Activated T-helper 2 cell treated with anti-CD3 and anti-CD28 coated beads, Interferon-gamma antibody, Interleukin-2, Interleukin-4, amounts not matched to agents 10 μg/mL and 5 μg/mL and 100 μg/mL, durations not matched to agents 14 hours and 24 hours and 36 hours (primary cell): ENCODE results near the gene FALEC. TPM values are rescaled to one million over a fixed set of nuclear protein-coding genes. Genes with fewer than 3 reads are reported as not detected.

ENCODE experiments used
- DNase-seq: peaks from one replicate; pipeline ENCODE4 v3.0.0; 2021; ENCODE audit warnings: low spot score
- H3K27ac Mint-ChIP-seq: one replicate; pipeline ENCODE4 v1.8.0; 2021; ENCODE audit warnings: mixed read lengths
- H3K27me3 Mint-ChIP-seq: one replicate; pipeline ENCODE4 v1.8.0; 2021; ENCODE audit warnings: low read depth, mixed read lengths
- H3K36me3 Mint-ChIP-seq: one replicate; pipeline ENCODE4 v1.8.0; 2021; ENCODE audit warnings: low read depth, mixed read lengths
- H3K4me1 Mint-ChIP-seq: one replicate; pipeline ENCODE4 v1.8.0; 2021; ENCODE audit warnings: low read depth, mixed read lengths
- H3K4me3 Mint-ChIP-seq: one replicate; pipeline ENCODE4 v1.8.0; 2021; ENCODE audit warnings: low read depth, mild to moderate bottlenecking, moderate library complexity, mixed read lengths
- H3K9me3 Mint-ChIP-seq: one replicate; pipeline ENCODE4 v1.8.0; 2021; ENCODE audit warnings: mixed read lengths
- intact Hi-C: fragments of 100-400 bp; cut with micrococcal nuclease; formaldehyde crosslinking; loops from one replicate; pipeline ENCODE4 v1.15.1; 2023
- total RNA-seq: library from RNA; stranded (reverse); gene quantifications from 2 replicates; pipeline ENCODE4 v1.2.3, GENCODE V29; 2022

The FALEC gene
- total RNA-seq, 1 donor from 2014 or later = 1.9 TPM

DNA sequence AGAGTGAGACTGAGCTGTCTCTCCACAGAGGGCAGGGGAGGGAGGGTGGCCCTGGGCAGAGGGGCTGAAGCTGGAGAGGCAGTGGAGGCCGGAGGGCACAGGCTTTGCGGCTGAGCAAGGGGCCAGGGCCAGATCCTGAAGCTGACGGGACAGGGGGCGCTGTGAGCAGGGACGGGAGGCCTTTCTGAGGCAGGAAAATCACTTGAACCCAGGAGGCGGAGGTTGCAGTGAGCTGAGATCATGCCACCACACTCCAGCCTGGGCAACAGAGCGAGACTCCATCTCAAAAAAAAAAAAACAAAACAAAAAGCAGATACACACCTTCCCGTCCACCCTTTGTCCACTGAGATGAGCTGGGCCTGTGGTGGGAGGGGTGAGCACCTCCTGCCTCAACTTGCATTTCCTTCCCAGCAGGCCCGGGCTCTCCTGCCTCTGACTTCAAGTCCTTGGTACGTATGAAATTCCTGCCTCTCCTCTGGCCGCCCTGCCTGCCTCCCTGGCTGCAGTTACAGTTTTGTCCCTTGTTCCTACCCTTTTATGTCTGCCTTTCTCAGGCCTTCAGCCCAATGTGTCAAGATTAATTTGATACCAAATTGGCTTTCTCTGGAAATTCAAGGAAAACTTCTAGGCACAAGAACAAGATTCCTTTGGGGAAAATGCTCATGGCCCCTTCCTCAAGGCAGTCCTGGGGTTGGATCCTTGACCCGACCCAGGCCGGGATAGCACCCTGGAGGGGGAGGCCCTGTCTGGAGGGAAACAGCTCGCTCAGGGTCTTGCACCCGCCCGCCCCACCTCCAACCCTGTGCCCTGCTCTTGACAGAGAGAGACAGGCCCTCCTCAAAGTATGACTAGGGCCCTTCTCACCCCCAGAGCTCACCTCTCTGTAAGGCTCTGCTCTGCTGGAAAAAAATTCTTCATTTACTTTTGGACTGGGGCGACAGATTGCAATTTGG lies 22.5 kb downstream of the FALEC start:
- intact Hi-C loops = no loop called here
- no peaks in the 10 kb centered on the region for H3K9me3 Mint-ChIP-seq
- no peak overlapping the region for H3K4me3 Mint-ChIP-seq
- H3K4me1 Mint-ChIP-seq = no peaks in the 10 kb centered on the region
- DNase-seq = no peak
- H3K27me3 Mint-ChIP-seq = peaks cover 4% of the 10 kb centered on the region
- H3K36me3 Mint-ChIP-seq = no peaks in the 10 kb centered on the region
- no peak overlapping the region for H3K27ac Mint-ChIP-seq

DNA sequence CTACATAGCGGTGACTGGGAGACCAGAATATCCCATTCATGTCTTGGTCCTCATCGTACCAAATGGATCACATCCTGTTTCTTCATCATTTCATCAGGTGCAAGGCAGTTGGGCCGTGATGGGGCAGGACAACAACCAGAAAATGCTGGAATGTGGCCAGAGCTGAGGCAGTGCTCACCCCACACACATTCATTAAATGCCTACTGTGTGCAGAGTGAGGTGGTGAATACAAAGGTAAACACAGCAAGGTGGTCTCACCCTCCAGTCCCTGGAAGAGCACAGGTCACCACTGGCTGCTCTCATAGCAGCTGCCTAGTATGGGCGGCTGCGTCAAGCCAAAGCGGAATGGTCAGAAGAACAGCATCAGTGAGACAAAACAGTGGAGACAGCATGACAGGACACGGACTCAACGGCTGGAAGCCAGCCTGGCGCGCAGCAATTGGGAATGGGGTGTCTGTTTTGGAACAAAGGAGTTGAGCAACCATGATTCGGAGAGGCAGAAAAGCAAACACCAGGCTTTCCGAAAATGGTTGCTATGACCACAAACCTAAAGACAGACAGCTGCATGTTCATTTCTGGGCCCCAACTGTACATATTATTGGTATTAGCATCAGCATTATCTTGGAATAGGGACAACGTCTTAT lies 28.1 kb downstream of the FALEC start:
- Mint-ChIP-seq H3K27me3 (peaks cover 15% of the 10 kb centered on the region), H3K4me3 (no peak overlapping the region), H3K27ac (no peak overlapping the region), H3K9me3 (no peaks in the 10 kb centered on the region), H3K4me1 (peaks cover 6% of the 10 kb centered on the region), H3K36me3 (no peaks in the 10 kb centered on the region)
- intact Hi-C loops = no loop called here
- no peak for DNase-seq

DNA sequence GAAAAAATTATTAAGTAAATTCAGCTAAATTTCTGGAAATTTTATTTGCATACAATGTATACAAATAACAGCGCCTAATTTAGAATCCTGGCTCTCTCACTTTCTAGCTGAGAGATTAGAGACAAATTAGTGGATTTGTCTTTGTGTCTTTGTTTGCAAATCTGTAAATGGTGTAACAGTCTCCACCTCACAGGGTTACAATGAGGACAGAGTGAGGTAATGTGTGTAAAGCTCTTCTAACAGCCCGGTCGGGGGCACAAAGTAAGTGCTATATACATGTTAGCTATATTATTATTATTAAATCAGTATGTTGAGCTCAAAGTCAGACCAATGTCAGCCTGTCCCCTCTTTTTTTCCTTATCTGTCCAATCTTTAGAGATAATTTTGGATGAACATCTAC lies 28.7 kb downstream of the FALEC start:
- DNase-seq = no peak

DNA sequence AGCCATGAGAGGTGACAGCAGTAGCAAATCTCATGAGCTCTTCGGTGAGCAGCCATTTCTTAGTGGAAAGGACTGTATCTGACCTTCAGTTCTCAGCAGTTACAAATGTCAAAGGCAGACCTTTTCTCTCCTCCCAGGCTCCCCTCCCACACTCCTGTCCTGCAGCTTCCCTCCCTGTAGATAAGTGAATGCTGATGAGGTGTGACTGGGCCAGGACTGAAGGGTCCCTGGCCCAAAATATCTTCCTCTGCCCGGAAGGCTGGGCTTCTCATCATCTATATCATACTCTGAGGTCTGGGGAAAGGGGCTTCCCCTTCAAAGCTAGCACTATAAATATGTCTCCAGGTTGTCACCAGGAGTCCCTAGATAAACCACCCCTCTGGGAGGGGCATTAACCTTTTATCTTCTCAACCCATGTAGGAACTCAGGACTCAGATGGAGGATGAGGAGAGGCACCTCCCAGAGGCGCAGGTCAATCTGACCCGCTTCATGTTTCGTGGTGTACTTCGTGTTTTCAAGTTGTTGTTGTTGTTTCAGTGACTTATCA lies 30.0 kb downstream of the FALEC start:
- H3K4me3 Mint-ChIP-seq = no peak overlapping the region
- no peak for DNase-seq
- H3K27ac Mint-ChIP-seq = no peak overlapping the region
- peaks cover 20% of the 10 kb centered on the region for H3K27me3 Mint-ChIP-seq
- H3K9me3 Mint-ChIP-seq = no peaks in the 10 kb centered on the region
- H3K4me1 Mint-ChIP-seq = peaks cover 6% of the 10 kb centered on the region
- intact Hi-C loops = no loop called here
- H3K36me3 Mint-ChIP-seq = no peaks in the 10 kb centered on the region

More for the DNA sequence above, 28.7 kb downstream of the FALEC start:
- intact Hi-C loops = no loop called here
- no peak overlapping the region for H3K4me3 Mint-ChIP-seq
- peaks cover 6% of the 10 kb centered on the region for H3K4me1 Mint-ChIP-seq
- H3K27ac Mint-ChIP-seq = no peak overlapping the region
- H3K27me3 Mint-ChIP-seq = peaks cover 15% of the 10 kb centered on the region
- H3K36me3 Mint-ChIP-seq = no peaks in the 10 kb centered on the region
- H3K9me3 Mint-ChIP-seq = no peaks in the 10 kb centered on the region

DNA sequence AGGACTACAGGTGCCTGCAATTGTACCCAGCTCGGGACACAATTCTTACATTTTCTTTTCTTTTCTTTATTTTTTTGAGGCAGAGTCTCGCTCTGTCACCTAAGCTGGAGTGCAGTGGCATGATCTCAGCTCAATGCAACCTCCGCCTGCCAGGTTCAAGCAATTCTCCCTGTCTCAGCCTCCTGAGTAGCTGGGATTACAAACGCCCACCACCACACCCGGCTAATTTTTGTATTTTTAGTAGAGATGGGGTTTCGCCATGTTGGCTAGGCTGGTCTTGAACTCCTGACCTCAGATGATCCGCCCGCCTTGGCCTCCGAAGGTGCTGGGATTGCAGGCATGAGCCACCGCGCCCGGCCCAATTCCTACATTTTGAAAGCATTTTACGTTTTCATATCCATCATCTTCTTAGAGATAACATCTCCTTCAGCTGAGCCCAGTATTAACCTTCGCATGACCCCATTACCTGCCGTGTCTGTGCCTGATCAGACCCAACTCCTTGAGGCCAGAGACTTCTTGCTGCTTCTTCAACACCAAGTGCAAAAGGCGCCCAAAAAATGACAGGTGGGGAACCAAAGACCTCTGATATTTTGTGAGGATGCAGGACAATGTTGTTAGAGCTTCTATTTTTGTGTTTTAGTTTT lies 30.9 kb downstream of the FALEC start:
- no peak for DNase-seq
- Mint-ChIP-seq H3K4me1 (peaks cover 13% of the 10 kb centered on the region), H3K9me3 (no peaks in the 10 kb centered on the region), H3K27me3 (peaks cover 25% of the 10 kb centered on the region), H3K27ac (no peak overlapping the region), H3K36me3 (no peaks in the 10 kb centered on the region), H3K4me3 (no peak overlapping the region)
- intact Hi-C loops = no loop called here

DNA sequence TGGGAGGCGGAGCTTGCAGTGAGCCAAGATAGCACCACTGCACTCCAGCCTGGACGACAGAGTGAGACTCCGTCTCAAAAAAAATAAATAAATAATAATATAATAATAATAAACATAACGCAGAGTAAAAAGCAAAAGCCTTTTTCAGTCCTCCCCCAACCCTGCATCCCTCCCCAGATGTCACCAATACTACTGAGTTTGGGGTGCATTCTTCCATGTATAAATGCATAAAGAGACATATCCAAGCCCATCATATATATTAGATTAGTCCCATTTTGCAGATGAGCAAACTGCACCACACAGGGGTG lies 32.7 kb downstream of the FALEC start:
- Mint-ChIP-seq H3K36me3 (no peaks in the 10 kb centered on the region), H3K4me3 (peak overlapping the region; percentile 78), H3K9me3 (no peaks in the 10 kb centered on the region), H3K27ac (peak overlapping the region; percentile 14), H3K27me3 (peaks cover 21% of the 10 kb centered on the region), H3K4me1 (peaks cover 26% of the 10 kb centered on the region)
- no peak for DNase-seq
- intact Hi-C loops = no loop called here

DNA sequence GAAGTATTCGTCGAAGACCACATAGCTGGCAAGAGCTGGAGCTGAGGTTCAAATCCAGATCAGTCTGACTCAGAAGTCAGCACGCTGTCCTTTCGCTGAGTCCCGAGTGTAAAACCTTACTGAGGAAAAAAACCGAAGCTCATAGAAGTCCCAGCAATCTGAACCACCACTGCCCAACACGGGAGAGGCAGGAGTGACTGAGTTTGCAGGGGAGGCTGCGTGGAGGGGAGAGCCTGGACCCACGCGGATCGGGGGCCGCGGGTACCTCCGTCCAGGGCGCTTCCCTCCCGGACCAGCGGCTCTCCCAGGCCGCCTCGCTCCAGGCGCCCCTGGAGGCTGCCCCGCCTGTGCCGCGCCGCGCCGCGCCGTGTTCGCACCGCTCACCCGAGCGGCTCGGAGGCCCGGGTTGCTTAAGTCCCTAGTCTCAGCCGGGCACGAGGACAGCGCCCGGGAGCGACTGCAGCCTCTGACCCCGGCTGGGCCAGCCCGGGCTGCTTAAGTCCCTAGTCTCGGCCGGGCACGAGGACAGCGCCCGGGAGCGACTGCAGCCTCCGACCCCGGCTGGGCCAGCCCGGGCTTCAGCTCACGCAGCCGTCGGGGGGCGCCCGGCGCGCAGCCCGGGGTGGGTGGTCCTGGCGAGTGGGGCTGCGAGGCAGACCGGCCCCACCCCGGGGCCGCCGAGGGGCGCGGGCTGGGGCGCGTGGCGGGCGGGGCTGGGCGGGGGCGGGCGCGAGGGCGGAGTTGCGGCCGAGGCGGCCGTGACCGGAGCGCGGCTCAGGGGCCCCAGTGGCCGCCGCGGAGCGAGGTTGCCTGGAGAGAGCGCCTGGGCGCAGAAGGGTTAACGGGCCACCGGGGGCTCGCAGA lies 33.3 kb downstream of the FALEC start, which contains the start of gene ADAMTSL4:
ADAMTSL4 (plus strand) TSS at position 777 of the 864 bp plus-strand sequence. CDS start 2,881 bp downstream, outside the sequence.
- peaks cover 26% of the 10 kb centered on the region for H3K4me1 Mint-ChIP-seq
- intact Hi-C loops = no loop called here
- H3K9me3 Mint-ChIP-seq = no peaks in the 10 kb centered on the region

DNA sequence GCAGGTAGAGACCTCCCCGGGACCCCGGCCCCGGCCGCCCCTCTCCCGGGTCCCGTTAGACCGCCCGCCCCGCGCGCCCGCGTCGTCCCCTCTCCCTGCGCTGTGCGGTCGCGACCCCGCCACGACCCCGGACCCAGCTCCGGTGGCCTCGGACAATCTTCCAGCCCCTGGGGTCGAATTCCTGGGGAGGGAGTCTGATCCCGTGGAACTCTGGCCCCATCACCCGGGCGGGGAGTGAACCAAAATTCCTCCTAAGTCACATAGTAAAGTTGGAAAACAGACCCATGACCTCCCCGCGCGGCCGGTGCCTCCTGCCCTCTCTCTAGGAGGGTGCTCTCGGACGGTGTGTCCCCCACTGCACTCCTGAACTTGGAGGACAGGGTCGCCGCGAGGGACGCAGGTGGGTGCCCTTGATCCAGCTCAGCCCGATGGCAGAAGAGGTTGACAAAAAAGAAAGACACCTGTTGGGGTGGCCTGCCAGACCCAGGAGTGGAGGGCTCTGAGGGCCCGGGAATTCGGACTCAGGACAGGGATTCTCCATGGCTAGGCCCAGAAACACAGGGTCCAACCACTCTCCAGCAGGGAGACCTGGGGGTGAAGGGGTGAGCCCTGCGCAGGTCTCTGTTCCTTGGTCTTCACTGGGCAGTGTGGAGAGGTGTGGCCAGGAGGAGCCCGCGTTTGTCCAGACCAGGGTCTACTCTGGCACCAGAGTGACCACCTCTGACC lies 34.1 kb downstream of the FALEC start:
- peak overlapping the region; percentile 55 for H3K27ac Mint-ChIP-seq
- intact Hi-C loops = no loop called here
- H3K36me3 Mint-ChIP-seq = no peaks in the 10 kb centered on the region
- H3K4me1 Mint-ChIP-seq = peaks cover 26% of the 10 kb centered on the region
- DNase-seq = no peak
- peaks cover 21% of the 10 kb centered on the region for H3K27me3 Mint-ChIP-seq
- H3K9me3 Mint-ChIP-seq = no peaks in the 10 kb centered on the region
- H3K4me3 Mint-ChIP-seq = peak overlapping the region; percentile 80

More for the DNA sequence above, 33.3 kb downstream of the FALEC start, which contains the start of gene ADAMTSL4:
- Mint-ChIP-seq H3K27ac (peak within 1 kb of the TSS; percentile 55), H3K4me3 (peak within 1 kb of the TSS; percentile 80), H3K27me3 (peaks cover 21% of the 10 kb centered on the region), H3K36me3 (no peaks in the 10 kb centered on the region)
- no peak for DNase-seq

DNA sequence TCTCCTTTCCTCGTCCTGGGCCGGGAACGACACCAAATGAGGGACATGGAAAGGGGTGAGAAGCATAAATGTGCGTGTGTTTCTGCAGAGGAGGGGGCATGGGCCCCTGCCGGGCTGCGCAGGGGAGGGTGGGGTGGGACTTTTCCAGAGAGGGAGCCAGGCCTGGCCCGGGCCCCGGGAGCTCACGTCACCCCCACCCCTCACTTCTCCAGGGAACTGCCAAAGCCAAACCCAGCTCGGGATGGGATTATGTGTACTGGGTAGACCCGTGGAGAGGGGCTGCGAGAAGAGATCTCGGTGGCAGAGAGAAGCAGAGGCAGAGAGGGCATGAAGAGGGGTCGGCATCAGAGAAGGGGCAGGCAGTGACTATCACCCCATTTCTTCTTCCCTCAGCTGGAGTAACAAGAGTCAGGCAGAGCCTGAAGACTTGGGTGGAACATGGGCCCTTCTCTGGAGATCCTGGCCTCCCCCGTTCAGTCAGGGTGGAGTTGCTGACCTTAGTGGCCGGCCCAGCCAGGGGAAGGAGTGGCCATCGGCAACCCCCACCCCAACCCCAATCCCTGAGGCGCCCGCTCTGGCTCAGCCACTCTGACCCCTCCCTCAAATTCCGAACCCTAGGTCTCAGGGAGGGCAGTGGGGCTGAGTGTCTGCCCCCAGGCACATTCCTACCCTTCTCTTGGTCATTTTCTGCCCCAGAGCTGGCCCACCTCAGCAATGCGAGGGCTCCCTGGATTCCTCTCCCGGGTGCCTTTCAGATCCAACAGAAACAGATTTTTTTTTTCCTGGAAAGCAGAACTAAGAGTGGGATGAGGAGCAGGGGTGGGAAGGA lies 34.9 kb downstream of the FALEC start:
- H3K4me1 Mint-ChIP-seq = peaks cover 25% of the 10 kb centered on the region
- H3K27me3 Mint-ChIP-seq = peaks cover 19% of the 10 kb centered on the region
- no peak overlapping the region for H3K27ac Mint-ChIP-seq
- no peaks in the 10 kb centered on the region for H3K36me3 Mint-ChIP-seq
- no peak for DNase-seq
- intact Hi-C loops = no loop called here
- no peaks in the 10 kb centered on the region for H3K9me3 Mint-ChIP-seq
- no peak overlapping the region for H3K4me3 Mint-ChIP-seq

DNA sequence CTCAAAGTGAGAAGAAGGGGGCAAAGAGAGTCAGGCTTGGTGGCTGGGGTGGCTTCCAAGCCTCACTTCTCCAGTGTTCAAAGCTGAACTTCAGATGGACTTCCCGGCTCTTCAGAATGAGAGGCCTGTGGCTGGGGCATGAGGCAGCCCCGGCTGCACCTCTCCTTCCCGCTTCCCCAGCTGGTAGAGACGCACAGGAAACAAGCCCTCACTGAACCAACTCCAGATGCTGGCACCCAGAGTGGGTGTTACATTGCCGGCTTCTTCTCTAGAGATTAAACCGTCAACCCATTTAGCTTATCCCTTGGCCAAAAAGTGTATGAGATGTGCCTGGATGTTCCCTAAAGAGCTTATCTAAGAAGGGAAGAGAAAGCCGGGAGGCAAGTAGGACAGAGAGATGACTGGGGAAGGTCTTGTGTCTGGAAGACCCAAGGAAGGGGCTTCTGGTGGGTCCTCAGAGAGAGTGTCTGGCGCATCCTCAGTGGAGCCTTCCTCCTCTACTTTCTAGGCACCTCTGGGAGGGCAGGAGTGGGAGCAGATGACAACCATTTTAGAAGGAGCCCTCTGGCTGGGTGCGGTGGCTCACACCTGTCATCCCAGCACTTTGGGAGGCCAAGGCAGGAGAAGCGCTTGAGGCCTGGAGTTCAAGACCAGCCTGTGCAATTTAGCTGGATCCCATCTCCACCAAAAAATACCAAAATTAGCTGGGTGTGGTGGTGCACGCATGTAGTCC lies 35.7 kb downstream of the FALEC start:
- H3K27ac Mint-ChIP-seq = peak overlapping the region; percentile 35

More for the DNA sequence above, 35.7 kb downstream of the FALEC start:
- H3K27me3 Mint-ChIP-seq = peaks cover 15% of the 10 kb centered on the region
- intact Hi-C loops = no loop called here
- peaks cover 3% of the 10 kb centered on the region for H3K36me3 Mint-ChIP-seq
- H3K9me3 Mint-ChIP-seq = no peaks in the 10 kb centered on the region
- DNase-seq = no peak
- peaks cover 25% of the 10 kb centered on the region for H3K4me1 Mint-ChIP-seq
- no peak overlapping the region for H3K4me3 Mint-ChIP-seq
